ENCODE results near the gene RIMBP2. TPM values are rescaled to one million over a fixed set of nuclear protein-coding genes. Genes with fewer than 3 reads are reported as not detected.
"Not testable (repeated sequence)": the region's sequence is repeated elsewhere in the genome, so short reads cannot be mapped to it uniquely, and the experiment has no call there.

Gene RIMBP2, protein sequence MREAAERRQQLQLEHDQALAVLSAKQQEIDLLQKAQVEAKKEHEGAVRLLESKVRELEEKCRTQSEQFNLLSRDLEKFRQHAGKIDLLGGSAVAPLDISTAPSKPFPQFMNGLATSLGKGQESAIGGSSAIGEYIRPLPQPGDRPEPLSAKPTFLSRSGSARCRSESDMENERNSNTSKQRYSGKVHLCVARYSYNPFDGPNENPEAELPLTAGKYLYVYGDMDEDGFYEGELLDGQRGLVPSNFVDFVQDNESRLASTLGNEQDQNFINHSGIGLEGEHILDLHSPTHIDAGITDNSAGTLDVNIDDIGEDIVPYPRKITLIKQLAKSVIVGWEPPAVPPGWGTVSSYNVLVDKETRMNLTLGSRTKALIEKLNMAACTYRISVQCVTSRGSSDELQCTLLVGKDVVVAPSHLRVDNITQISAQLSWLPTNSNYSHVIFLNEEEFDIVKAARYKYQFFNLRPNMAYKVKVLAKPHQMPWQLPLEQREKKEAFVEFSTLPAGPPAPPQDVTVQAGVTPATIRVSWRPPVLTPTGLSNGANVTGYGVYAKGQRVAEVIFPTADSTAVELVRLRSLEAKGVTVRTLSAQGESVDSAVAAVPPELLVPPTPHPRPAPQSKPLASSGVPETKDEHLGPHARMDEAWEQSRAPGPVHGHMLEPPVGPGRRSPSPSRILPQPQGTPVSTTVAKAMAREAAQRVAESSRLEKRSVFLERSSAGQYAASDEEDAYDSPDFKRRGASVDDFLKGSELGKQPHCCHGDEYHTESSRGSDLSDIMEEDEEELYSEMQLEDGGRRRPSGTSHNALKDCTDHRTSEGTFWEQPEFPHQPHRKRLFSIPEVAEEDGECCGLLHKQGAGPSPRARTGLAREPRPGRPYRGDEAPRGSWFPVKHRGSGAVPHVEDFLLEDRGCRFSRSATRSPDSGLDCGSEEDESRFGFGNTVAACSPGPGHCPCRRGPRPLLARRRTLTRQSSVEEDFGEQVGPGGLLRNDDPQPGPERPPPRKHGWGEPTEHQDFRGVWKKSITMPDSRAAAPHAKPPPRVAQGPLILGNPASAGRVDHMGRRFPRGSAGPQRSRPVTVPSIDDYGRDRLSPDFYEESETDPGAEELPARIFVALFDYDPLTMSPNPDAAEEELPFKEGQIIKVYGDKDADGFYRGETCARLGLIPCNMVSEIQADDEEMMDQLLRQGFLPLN (N-terminal part only)
- total RNA-seq: 2.3 TPM

DNA sequence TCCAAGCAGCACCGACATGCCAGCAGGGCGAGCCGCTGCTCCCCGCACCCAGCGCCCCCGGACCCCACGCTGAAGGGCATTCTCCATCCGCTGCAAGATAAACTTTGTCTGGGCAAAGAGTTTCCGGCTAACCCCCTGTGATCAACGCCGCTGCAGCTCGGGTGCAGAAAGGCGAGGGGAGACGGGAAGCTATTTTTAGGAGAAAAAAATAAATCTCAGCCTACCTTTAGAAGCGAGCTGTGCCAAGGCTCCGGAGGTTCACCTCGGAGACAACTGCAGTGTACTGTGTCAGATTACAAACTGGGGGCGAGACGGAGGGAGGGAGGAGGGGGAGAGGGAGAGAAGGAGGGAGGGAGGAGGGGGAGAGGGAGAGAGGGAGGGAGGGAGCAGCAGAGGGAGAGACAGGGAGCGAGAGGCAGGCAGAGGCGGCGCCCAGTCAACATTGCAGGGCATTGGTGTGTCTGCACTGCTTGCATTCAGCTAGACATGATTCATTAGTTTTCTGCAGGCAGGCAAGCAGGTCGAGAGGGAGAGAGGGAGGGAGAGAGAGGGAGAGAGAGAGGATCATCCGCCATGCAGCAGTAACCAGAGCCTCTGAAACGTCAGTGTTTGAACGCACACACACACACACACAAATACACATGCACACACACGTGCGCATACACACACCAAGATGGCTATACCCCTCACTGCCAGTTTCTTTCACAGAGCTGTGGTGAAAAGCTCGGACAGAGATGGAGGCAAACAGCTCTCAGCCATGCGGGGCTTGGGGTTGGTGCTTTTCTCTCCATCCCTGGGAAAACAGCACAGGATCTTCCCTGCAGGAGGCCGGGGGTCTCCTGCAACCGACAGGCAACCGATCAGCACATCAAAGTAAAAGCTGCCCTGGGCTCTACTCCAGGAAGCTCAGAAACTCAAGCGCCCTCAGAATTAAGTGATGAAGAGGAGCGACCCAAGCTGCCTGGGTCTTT, at the start of gene RIMBP2:
RIMBP2 (minus strand) TSS at position 302 of the 971 bp plus-strand sequence. CDS start 237,286 bp downstream, outside the sequence.
- peak; percentile 77 for ATAC-seq

- no peak for ATAC-seq
These were observed 49.1 kb upstream of the RIMBP2 start for GRCh38 chr12:130765186-130765659.

DNA sequence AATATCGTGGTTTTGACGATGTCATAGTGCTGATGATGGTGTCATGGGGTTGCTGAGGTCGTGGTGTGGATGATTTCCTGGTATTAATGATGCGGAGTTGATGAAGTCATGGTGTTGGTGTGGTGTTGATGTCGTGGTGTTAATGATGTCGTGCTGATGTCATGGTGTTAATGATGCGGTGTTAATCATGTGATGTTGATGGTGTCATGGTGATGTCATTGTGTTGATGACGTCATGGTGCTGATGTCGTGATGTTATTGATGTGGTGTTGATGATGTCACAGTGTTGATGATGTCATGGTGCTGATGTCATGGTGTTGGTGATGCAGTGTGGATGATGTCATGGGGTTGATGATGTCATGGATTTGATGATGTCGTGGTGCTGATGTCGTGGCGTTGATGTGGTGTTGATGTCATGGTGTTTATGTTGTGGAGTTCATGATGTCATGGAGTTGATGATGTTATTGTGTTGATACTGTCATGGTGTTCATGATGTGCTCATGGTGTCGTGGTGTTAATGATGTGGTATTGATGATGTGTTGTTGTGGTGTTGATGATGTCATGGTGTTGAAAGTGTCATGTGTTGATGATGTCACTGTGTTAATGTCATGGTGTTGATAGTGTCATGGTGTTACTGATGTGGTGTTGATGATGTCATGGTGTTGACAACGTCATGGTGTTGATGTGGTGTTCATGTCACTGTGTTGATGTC, 48.5 kb upstream of the RIMBP2 start:
- no peak for ATAC-seq

DNA sequence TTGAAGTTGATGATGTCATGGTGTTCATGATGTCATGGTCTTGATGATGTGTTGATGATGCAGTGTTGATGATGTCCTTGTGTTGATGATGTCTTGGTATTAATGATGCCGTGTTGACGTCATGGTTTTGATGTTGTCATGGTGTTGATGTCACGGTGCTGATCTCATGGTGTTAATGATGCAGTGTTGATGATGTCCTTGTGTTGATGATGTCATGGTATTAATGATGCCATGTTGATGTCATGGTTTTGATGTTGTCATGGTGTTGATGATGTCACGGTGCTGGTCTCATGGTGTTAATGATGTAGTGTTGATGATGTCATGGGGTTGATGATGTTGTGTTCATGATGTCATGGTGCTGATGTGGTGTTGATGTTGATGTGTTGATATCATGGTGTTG, 48.0 kb upstream of the RIMBP2 start:
- no peak for ATAC-seq

- ATAC-seq: no peak
These were observed 46.2 kb upstream of the RIMBP2 start for GRCh38 chr12:130762319-130762675.

DNA sequence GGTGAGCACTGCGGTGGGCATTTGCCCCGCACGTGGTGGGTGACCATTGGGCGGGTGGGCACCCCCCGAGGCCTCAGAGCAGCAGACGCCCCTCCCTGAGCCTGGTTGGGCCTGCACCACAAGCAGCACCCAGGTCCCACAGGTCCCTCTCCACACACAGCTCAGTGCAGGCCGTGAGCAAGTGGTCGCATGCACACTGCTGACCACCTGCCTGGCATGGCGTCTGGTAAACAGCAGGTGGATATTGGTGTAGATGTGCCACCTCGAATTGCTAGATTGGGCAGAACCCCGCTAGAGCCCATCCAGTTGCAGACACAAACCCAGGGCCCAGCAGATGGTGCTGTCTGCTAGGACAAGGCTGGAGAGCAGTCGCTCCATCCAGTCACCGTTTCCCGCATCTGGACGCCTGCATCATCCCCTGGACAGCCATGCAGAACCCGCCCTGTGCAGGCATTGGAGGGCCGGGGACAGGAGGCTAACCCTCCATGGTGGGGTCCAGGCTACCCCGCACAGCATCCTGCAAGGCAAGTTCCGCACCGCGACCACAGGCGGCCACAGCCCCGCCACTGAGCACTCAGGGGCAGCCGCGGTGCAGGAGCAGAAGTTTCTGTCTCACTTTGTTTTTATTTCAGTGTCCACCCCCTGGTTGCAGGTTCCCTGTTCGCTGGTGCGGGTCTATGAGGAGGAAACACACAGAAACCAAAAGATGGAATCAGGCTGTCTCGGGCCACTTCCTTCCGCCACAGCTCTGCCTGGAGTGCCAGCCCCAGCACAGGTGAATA, 45.6 kb upstream of the RIMBP2 start:
- peak; percentile 84 for ATAC-seq

DNA sequence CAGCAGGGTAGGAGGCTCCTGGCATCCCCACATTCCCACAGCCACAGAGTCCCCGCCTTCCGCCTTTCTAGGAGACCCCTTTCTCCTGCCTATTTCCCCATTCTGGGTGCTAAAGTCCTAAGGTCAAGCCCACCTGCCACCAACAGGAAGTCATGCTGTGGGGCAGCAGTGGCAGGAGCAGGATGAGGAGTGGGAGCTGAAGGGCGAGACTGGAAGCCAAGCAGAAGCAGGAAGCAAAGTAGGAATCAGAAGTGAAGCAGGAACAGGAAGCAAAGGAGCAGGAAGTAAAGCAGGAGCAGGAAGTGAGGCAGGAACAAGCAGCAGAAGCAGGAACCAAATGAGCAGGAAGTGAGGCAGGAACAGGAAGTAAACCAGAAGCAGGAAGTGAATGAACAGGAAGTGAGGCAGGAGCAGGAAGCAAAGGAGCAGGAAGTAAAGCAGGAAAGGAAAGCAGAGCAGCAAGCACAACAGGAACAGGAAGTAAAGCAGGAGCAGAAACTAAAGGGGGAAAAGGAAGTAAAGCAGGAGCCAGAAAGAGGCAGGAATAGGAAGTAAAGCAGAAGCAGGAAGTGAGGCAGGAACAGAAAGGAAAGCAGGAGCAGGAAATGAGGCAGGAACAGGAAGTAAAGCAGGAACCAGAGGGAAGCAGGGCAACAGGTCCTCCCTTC, 38.3 kb upstream of the RIMBP2 start:
- no peak for ATAC-seq

GRCh38 chr12:130752692-130753230, 36.7 kb upstream of the RIMBP2 start:
- no peak for ATAC-seq

DNA sequence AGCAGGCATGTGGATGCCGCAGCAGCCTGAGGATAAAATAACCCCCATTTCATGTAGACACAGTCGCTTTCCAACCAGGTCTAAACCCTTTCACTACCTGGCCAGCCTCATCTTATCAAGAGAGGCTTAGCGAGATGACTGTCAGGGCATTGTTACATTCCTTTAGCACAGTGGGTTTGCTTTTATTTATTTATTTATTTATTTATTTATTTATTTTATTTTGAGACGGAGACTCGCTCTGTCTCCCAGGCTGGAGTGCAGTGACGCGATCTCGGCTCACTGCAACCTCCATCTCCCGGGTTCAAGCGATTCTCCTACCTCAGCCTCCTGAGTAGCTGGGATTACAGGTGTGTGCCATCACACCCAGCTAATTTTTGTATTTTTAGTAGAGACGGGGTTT, 35.9 kb upstream of the RIMBP2 start:
- not testable (repeated sequence) for ATAC-seq

- no peak for ATAC-seq
These were observed 32.7 kb upstream of the RIMBP2 start for GRCh38 chr12:130748786-130749185.

DNA sequence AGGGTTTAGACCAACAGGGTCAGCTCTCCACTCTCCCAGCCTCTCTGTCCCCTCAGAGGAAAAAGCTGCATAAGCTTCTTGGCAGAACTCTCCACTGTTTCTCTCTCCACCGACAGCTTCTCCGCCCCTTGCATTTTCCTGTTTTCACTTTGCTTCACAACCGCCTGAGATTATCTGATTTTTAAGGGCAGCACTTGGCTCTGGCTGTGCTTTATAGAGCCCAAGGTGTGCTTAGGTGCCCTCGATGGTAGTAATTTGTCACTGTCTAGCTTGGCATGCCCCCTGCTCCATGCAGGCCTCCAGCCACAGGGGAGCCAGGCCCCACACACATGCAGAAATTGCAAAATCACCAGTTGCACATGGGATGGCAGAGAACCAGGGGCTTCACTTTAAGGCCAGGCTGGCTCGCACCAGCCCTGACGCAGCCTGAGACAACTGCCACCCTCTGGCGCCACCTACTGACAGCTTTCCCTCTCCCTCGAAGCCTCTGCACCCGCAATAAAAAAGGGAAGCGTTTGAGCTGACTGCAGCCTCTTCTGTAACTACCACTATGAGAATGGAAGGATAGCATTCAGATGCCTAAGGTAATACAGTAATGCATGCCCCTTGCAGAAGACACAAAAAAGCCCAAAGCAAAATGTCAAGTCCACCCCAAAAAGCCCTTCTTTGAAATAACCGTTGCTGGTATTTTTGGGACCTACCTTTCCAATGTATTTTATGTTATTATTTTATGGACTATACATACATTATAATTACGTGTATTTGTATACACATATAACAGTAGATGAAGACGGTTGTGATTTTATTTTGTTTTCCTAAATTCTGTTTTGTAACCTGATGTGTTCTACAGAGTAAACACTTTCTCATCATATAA, 32.0 kb upstream of the RIMBP2 start:
- ATAC-seq: peak; percentile 83

DNA sequence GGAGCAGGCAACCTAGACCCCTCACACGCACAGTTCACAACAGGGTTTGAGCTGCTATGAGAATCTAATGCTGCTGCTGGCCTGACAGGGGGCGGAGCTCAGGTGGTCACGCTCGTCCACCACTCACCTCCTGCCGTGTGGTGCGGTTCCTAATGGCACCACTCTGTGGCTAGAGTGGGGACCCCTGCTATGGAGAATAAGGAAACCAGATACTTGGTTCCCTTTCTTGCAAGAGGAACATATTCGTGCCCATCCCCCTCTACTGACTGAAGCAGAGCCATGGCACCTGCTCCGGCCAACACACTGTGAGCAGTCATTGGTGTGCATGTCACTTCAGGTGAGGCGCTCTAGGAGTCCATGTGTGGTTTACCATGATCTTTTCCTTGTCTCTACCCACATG, 30.4 kb upstream of the RIMBP2 start:
- no peak for ATAC-seq

- ATAC-seq: no peak
These were observed 29.8 kb upstream of the RIMBP2 start for GRCh38 chr12:130745921-130746320.

DNA sequence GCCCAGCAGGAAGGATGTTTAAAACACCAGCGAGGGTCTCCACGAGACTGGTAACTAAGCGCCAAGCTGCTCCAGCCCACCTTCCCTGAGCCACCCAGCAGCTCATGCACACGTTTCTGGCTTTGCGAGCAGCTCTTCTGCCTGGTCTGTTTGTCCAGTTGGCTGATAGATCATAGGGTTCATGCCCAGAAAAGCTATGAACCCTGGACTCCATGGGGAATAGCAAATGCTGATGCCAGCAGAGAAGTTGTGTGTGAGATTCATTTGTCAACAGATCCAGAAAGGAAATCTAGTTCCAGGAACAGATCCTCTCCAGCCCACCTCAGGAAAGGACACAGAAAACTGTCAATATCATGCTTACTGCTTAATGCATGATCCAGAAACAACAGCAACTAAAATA, 28.2 kb upstream of the RIMBP2 start:
- ATAC-seq: no peak

DNA sequence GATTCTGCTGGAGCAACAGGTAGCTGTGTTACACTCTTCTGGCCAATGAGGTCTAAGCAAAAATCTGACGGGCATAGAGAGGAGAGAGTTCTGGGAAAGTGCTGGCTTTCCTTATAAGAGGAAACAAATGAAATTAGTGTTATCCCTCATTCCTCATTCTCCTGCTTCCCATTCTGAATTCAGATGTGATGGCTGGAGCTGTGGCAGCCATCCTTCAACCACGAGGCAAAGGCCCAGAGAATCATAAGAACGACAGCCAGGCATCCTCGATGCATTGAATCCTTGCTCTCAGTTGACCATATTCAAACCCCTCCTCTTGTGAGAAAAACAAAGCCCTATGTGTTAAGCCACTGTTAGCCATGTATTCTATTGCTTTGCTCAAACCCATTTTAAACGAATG, 27.5 kb upstream of the RIMBP2 start:
- ATAC-seq: no peak

DNA sequence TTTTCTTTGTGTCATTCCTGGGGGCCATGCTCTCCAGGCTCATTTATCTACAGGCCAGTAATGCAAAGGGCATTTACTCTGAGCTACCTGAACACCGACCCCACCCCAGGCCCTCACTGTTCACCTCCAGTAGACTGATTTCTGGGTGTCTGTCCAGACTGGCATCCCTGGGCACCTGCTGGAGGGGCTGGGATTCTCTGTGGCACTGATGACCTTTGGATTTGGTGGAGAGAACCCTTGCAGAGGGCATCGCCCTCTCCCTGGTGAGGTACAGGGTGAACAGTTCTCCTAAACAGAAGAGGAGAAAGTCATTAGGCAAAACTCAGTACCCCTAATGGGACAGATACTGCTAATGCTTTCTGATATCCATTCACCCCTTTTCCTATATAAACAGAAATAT, 27.1 kb upstream of the RIMBP2 start:
- ATAC-seq: no peak

- no peak for ATAC-seq
These were observed 26.6 kb upstream of the RIMBP2 start for GRCh38 chr12:130742716-130743115.

DNA sequence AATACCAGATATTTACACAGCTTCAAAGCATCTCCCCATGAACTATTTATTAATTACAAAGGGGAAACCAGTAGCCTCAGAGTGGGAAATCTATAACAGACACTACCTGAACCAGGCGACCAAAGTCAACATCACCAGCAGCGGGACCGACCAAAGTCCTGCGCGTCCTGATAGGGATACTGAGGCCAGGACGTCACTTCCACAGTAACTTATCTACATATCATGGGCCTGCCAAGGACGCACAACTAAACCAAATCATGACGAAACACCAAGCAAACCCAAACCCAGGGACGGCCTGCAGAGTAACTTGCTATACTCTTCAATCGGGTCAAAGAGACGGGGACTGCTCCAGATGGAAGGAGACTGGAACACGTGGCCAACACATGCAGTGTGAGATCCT, 26.0 kb upstream of the RIMBP2 start:
- ATAC-seq: no peak

All from esophagus mucosa (tissue), 1 donor.